ENCODE measurements around the gene LCE2C.

LCE2C gene

GRCh38 chr1:152718238-152718637 is 43.2 kb downstream of the LCE2C start:
- no peak for DNase-seq (ENCODE audit: low read depth in 2 of 2, low spot score in 1 of 2)

GRCh38 chr1:152725261-152725660 is 50.2 kb downstream of the LCE2C start:
- DNase-seq (ENCODE audit: low read depth in 2 of 2, low spot score in 1 of 2) = no peak

Measured in stimulated activated CD8-positive, alpha-beta memory T cell treated with anti-CD3 and anti-CD28 coated beads, Interleukin-4, amount 100 ng/mL, for 4 hours (primary cell).